HG02571 (cell line): ENCODE data around the gene PLEKHG5.

Experiments used
- ATAC-seq: cut with Tn5 transposase; IDR thresholded peaks from one replicate; pipeline ENCODE4 v1.9.1; 2021; ENCODE audit warnings: mild to moderate bottlenecking, moderate library complexity; ENCODE audit not compliant: unreplicated experiment

Gene PLEKHG5

DNA sequence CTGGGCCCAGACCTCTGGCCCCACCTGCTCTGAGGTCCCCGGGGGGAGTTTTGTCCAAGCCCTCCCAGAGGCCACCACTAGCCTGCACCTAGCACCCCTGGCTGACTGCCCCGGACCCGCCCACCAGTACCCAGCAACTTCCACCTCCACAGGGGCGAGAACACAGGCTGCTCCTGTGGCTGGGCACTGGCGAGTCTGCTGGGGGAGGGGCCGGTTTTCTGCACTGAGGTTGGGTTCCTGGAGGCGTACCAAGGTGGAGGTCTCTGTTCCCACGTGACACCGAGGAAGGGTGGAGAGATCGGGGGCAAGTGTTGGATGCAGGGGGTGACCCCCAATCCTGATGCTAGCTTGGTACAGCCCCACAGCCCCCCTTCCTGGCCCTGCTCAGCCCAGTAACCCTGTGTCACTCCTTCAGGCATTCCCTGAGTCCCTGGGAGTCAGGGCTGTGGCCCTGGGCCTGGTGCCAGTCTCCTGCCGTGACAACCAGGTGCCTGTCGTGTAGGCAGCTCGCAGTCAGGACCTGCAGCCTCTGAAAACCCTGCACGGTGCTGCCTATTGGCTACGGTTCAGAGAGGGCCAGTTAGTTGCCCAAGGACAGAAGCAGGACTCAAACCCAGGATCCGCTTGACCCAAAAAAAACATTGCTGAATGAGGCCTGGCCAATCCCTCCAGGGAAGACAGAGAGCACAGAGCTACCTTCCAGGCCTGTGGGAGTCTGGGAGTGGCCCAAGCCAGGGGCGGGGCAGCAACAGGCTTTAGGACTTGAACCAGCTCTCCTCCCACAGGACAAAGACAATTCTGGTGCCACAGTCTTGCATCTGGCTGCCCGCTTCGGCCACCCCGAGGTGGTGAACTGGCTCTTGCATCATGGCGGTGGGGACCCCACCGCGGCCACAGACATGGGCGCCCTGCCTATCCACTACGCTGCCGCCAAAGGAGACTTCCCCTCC is 63.8 kb downstream of the PLEKHG5 start:
- ATAC-seq = no peak

DNA sequence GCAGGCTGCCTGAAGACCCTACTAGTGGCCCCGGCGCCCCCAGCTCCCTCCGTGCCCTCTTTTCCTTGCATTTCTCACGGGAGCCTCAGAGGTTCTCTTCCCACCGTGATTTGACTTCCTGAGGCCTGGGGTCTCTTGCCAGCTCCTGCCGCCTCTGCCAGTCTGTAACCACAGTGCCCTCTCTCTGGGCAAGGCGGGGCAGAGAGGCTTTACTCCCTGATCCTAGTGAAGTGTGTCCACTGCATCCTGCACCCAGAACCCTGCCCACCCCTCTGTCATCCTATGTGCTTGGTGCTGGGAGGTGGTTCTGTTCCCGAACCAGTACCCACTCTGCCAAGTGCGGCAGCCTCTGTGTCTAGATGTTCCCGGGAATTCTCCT is 64.5 kb downstream of the PLEKHG5 start:
- no peak for ATAC-seq

DNA sequence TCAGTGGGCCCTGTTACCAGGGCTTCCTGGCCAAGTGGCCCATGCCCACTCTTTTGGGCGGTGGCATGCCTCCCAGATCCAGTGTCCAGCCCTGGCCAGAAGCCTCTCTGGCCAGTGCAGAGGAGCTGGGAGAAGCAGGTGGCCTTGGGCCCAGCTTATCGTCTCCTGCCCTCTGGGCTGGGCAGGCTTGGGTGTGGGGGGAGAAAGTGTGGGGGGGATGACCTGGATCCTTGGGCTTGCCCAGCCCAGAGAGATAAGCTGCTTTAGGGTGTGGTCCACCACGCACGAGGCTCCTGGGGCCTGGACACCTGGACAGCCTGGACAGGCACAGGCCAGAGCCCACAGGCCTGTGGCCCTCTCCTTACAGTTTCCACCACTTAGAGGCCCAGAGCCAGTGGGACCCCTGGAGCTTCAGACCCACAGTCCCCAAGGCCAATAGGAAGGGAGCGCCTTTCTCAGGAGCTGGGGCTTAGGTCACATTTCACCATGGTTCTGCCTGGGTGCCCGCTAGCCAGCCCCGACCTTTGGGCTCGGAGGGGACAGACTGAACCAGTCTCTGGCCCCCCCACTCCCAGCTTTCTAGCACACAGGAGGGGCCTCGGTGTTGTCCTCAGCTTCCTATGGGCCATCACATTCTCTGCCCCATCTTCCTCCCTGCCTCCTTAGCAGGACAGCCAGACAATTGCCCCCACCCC is 65.0 kb downstream of the PLEKHG5 start:
- ATAC-seq = no peak

DNA sequence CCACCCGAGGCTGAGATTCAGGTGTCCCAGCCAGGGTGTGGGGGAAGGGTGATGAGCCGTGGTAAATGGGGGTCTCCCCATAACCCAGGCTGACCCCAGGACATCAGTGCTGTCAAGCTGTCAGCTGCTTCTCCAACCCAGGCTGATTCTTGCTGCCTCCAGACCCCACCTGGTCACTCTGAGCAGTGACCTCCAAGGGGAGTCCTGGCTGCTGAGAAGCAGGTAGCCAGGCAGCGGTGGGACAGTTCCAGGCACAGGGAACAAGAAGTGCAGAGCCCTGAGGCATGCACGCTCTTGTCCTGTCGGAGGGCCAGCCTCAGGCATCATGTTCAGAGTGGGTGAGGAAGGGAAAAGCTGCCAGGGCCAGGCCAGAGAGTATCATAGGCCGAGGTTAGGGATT is 65.8 kb downstream of the PLEKHG5 start:
- ATAC-seq = no peak

DNA sequence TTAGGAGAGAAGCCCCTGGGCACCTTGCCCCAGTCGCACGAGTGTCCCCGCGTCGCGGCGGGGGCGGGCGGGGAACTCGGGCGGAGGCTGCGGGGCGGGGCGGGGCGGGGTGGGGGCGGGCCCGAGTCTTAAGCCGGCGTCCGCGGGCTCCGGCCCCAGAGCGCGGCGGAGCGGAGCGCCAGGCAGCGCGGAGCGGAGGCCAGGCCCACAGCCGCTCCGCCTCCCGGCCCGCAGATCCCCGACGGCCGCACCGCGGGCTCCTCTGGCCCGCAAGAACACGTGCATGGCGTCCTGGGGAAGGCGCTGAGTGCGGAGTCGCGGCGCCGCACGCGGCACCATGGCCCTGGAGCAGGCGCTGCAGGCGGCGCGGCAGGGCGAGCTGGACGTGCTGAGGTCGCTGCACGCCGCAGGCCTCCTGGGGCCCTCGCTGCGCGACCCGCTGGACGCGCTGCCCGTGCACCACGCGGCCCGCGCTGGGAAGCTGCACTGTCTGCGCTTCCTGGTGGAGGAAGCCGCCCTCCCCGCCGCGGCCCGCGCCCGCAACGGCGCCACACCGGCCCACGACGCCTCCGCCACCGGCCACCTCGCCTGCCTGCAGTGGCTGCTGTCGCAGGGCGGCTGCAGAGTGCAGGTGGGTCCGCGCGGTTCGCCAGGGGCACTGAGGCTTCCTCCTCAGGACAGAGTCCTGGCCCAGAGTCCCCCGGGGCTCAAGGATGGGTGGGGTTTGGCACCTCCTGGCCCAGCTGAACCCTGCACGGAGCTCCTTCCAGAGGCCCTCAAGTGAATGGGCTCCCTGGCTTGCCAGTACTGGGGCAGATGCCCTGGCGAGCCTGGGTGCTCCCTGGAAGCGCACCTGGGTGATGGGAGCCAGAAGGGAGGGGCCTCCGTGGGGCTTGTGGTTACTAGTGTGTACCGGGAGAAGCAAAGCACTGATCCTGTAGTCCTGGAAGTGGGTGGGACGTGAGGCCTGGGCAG is 66.6 kb downstream of the PLEKHG5 start, which contains the start of gene ESPN:
ESPN (plus strand) TSS at position 158 of the 975 bp plus-strand sequence; CDS start at position 338, 180 bp downstream.
- ATAC-seq = no peak

DNA sequence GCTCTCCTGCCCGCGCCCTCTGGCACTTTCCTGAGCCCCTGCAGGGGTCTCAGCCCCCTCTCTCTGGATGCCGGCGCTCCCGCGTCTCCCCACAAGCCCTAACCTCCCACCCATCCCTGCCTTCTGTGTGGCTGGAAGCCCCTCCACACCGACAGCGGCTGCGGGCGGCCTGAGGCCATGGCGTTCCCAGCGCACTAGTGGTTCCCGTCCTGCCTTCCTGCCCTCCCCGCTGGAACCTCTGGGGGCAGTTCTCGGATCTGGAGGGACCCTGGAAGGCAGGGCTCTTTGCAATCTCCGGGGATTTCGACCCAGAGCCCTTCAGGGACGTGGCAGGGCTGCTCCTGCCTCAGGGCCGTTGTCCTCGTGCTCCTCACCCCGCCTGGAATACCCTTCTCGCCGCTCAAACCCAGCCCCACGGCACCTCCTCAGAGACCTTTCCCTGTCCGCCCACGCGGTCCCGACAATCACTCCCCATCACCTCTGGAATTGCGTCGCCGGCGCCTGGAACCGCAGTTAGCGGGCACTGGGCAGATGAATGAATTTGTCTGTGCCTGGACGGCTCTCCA is 67.4 kb downstream of the PLEKHG5 start:
- ATAC-seq = no peak

DNA sequence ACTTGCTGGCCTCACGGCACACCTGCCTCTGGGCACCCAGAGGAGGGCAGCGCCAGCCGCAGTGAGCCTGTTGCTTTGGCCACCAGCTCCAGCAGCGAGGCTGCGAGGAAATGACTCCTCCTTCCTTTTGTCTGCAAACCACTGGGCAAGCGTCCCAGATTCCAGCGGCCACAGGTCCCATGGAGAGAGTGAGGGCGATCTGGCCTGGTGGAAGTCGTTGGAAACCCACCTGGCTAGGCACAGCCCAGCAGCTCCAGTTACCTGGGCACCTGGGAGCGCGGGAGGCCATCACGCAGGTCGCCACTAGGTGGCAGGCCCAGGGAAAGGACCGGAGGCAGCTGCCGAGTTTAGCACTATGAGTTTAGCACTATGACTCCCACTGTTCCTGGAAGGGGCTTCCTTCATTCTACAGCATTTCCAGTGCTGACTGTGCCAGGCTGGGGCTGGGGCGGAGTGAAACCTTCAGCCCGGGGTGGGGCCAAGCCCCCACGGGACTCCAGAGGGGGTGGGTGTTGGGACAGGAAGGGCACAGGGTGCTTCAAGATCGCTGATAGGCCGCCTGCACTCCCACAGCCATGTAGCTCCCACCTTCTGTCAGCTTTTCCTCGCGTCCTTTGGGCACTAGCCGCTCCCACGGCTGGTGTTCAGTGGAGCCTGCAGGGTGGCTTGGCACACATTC is 68.0 kb downstream of the PLEKHG5 start:
- no peak for ATAC-seq

DNA sequence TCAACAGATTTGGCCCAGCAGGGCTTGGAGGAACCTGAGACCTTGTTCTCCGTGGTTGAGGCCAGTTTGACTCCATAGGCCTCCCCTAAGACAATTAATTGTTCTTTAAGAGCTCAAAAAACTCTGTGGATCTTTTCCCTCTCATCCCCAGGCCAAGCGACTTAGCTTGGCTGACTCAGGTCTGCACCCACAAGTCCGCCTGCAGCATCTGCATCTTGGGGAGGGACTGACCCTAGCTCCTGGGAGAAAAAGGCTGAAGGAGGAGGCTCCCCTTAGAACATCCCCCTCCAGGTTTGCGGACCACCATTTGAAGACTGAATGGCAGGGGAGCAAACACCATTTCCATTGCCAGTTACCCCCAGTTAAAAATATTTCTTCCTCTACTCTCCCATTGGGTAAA is 70.2 kb downstream of the PLEKHG5 start:
- ATAC-seq = no peak

DNA sequence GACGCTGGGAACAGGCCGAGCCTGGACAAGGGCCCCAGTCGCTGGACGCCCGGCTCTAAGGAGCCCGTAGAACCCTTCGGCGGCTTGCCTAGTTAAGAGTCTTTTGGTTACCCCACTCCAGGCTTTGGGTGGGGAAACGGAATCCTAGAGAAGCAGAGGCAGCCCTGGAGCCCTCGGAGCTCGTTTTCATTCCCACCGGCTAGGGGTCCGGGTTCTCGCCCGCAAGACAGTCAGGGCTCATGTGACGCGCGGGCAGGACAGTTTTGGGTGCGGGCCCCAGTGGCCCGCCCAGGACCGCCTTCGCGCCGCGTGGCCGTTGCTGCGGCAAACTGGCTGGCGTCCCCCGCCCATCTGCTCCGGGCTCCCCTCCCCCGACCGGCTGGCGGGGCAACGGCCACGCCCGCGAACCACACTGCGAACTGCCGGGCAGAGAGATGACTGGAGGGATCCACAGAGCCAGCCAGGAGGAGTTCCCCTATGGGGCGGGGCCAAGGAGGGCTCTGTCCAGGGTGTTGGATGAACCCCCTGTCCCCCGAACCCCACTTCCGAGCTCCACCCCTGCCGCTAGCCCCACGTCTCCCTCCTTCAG is 70.9 kb downstream of the PLEKHG5 start:
- ATAC-seq = no peak

DNA sequence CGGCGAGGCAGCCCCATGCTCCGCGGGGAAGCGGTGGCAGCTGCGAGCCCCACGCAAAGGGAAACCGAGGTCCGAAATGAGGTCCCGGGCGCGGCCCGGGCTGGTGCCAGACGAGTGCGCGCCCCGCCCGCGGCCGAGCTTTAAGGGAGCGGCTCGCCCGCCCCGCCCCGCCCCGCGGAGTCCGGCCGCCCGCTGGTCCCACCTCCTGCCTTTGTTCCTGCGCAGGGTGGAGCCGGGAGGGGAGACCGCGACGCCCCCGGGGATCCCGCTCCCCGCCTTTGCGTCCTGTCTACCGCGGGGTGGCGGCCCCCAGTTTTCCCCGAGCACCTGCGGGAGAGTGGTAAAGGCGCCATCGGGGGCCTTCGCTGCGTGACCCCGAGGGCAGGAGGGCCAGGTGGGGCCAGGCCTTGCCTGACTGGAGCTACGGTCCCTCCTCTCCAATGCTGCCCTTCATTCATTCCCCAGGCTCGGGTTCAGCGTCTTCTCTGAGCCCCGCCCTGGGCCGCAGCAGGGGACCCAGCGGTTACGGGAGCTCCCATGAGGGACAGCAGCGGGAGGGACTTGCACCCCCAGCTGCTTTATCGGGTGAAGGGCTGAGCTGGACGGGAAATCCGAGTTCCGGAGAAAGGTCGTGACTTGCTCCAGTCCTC is 71.5 kb downstream of the PLEKHG5 start, which contains the start of gene HES2:
HES2 (minus strand) TSS at position 116 of the 650 bp plus-strand sequence; CDS start at position 17, 99 bp downstream.
- no peak for ATAC-seq

DNA sequence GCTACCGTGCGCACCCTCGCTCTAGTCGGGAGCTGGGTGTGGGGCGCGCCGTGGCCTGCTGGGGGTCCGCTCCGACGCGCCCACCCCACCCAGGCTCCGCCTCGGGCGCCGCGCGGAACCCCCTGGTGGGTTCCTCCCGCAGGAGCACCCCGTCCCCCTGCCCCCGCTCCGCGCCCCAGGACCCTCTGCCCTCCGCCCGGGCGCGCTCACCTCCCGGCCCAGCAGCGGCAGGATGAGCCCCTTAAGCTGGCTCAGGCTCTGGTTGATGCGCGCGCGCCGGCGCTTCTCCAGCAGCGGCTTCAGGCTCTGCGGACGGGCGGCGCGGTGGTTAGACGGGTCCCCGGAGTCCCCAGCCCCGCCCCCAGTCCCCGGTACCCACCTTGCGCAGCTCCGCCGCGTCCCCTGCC is 72.1 kb downstream of the PLEKHG5 start:
- ATAC-seq = no peak

DNA sequence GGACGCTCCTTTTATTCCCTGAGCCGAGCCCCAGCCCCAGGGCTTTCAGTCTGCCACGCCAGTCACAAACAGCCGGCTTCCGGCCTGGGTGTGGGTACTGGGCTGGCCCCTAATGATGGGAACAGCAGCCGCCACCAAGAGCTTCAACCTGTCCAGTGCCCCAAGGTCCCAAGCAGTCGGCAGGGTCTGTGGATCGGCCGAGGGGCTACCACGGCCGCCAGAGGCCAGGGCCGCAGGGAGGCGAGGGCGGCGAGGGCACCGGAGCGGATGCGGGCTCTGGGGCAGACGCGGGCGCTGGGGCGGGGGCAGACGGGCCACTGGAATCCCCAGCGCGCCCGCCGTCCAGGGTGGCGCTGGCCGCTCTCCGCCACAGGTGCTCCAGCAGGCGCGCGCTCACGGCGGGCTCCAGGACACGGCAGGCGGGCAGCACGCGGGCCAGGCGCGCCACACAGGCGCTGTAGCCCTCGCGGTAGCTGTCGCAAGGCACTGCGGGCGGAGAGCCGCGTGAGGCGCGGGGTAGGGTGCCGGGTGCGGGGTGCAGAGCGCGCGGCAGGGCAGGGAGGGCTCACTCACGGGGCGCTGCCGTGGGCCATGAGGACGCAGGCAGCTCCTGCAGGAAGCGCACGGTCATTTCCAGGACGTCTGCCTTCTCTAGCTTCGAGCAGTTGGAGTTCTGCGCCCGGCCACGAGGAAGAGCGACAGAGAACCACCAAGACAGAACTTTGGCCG is 72.6 kb downstream of the PLEKHG5 start:
- no peak for ATAC-seq

DNA sequence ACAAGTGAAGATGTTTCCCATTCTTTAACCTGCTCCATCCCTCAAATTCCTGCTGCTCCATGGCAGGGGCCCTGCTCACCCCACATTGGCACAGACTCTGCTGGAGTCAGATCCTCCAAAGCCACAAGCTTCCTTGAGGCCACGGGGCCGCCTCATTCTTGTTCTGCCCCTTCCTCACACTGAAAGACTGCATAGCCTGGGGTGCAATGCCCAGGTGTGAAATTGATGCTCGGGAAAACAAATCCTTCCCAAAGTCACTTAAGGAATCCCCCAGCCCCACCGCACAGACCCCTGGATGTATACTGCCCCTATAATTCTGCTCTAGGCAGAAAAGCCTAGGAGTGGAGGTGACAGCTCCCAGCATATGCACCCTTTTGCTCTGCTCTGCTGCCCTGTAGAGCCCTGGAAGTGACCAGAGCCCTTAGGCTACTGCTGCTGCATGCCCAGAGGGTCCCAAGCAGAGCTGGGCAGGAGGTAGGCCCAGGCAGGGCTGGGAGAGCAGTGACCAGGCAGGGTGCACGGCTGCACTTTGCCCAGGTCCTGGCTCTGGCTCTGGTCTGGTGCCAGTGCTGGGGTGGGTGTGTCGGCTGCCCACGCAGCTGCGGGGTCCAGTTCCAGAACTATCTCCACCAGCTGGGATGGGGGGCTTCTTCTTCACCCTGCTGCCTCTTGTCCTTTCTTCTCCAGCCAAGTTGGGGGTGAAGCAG is 73.4 kb downstream of the PLEKHG5 start:
- no peak for ATAC-seq
